Stimulated activated naive CD4-positive, alpha-beta T cell (primary cell): ENCODE data around the gene AUNIP.
A peak's percentile ranks its signal among the peaks of the same experiment; 100 is the strongest.

Source experiments
- DNase-seq, 6 experiments: peaks; one replicate each; lab custom pipeline; 2025; lab: John Stamatoyannopoulos, UW

Gene AUNIP

GRCh38 chr1:25858906-25859789 is at the start of gene AUNIP:
TSS of gene AUNIP (minus strand) at chr1:25859457. CDS start at chr1:25859357, 100 bp downstream.
- peak; percentile 80 to 90 (median 86) for DNase-seq

- DNase-seq = no peak
Observed at GRCh38 chr1:25909040-25909439, 49.8 kb upstream of the AUNIP start.

DNA sequence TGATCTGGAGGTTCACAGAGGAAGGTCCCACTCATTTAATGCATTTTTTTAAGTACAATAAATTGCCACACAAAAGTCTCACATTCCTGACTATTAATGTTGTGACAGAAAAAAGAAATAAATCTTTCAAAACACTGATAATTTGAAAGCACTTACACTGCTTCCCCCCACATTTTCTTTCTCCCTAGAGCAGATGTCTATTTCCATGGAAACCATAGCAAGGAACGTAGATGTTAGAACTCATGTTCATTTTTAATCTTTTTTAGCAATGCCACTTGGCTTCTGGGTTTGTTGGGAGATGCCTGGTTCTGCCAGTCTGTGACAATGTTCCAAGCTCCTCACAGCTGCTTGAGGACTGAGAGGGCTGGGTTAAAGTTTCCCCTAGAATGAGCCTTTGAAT is 48.9 kb upstream of the AUNIP start:
- no peak for DNase-seq

- no peak for DNase-seq
Observed at GRCh38 chr1:25907601-25908000, 48.3 kb upstream of the AUNIP start.

GRCh38 chr1:25906644-25907300 is 47.5 kb upstream of the AUNIP start:
- peak; percentile 13 to 63 (median 48) for DNase-seq

DNA sequence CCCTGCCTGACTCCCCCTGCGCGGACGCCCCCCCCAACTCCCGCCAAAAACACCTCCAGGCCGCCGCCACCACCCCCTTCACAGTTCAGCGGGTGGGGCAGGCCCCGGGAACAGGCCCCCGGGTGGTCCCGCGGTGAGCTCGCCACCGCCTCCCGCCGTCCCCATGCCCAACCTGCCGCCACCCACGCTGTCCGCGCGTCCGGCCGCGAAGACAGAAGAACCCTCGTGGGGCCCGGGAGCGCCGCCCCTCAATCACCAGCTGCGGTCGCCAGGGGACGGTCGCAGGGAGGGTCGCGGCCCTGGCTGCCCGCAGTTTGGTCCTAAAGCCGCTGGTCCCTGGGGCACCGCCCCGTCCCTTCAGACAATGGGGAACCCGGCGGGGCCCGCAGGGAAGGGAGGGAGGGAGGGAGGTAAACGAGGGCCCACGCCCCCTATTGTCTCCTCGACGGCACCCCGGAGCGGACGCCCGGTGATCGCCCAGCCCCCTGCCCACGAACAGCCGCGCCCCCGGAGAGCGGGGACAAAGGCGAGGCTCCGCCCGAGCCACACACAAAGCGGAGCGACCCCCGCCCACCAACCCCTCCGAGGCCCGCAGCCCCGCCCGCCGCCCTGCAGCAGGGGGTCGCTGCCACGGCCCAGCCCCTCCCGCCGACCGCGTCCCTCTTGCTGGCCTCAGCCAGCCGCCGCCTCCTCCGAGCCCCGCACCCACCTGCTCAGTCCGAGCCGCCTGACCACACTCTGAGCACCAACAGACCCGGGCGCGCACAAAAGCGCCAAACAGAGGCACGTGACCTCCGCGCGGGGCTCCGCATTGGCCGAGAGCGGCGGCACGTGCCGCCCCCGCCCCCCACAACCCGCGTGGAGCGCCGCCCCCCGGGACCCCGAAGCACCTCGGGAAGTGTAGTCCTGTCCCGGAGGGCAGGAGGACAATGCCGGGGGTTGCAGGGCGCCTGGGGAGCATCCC is 46.7 kb upstream of the AUNIP start, which contains the start of gene STMN1:
Gene STMN1 (minus strand): TSS at position 740 of the 964 bp plus-strand sequence. CDS start 1,743 bp downstream, outside the sequence.
- peak; percentile 69 to 88 (median 81) for DNase-seq

DNA sequence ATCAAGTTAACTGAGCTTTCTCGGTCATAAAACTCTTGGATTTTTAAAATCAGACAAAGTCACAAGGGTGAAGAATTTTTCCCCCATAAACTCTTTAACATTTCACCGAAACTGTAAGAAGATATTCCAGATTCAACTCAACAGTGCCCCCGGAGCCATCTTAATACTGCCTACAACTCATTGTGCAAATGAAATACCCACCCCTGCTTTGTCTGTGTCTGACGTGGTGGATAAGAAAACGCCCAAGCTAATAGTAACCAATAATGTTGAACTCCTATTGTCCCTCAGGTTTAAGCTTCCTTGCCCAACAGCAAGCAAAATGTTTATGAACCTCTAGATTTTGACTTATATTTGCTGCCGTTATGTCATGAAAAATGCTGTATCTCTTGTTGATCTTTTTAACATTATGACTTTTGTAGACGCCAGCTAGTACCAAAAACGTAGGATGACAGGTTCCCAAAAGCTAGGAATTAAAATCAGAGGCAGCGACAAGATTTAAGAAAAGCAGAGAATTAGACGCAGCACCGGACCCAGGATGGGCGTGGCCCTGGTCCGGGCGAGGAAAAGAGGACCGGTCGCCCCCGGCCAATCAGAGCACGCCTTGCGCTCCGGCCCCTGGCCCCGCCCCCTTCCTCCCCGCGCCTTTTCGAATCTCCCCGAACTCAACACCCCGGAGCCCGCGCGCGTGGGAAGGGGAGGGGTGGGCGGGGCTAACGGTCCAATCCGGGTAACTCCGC is 45.9 kb upstream of the AUNIP start:
- peak; percentile 73 to 93 (median 88) for DNase-seq

DNA sequence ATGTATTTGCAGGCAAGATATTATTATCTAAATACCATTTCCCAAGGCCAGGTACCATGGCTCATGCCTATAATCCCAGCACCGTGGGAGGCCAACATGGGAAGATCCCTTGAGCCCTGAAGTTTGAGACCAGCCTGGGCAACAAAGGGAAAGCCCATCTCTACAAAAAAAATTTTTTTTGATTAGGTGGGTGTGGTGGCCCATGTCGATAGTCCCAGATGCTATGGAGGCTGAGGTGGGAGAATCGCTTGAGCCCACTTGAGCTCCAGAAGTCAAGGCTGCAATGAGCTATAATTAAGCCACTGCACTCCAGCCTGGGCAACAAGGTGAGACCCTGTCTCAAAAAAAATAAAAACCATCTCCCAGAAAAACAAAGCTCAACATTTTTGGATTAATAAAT is 44.7 kb upstream of the AUNIP start:
- no peak for DNase-seq

GRCh38 chr1:25902462-25902861 is 43.2 kb upstream of the AUNIP start:
- DNase-seq = no peak

DNA sequence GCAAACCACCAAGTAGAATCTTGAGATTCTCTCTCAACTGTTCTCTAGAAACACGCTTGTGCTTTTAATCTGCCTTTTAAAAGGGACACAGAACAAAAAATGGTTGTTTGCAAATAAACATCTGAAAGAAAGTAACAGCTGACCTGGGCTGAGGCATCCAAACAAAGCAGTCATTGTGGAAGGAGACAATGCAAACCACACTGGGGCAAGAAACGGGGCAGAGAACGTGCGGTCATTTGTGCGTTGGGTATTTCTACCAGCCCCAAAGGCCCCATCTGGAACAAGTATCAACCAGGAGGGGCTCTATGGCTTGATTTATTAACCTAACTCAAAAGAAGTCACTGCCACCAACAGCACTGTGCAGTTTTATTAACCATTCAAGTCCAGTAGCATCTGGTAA is 41.0 kb upstream of the AUNIP start:
- DNase-seq = no peak

GRCh38 chr1:25899792-25900191 is 40.5 kb upstream of the AUNIP start:
- DNase-seq = no peak

DNA sequence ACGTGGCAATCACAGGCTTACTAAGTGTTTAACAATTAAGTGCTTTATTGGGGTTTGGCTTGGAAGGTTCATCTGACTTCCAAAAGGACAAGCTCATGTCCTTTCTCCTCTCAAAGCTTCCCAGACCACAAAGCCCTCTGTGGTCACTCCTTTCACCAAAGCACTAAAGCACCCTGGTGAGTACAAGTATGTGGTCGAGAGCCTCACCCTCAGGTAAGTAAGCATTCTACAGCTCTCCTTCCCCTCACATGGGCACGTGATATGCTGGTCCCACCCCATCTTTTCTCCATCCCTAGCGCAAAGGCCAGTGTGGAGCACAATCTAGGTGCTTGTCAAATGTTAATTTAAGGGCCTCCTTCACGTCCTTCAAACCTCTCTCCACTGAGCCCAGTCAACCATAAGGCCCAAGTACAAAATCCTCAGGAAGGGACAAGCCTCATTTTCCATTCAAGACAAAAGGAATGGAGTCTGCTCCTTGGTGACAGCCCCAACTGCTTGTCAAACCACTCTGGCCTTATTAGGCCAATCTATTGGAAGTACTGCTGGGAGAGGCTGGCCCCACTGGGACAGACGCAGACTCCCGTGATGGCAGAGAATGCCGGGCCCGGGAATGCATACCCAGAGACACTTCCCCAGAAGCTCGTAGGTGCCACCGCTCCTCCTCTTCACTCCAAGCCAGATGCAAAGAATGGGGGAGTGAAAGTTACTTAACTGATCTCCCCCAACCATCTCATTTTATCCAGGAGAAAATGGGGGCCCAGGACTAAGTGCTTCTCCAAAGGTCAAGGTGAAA is 39.2 kb upstream of the AUNIP start:
- DNase-seq = no peak

DNA sequence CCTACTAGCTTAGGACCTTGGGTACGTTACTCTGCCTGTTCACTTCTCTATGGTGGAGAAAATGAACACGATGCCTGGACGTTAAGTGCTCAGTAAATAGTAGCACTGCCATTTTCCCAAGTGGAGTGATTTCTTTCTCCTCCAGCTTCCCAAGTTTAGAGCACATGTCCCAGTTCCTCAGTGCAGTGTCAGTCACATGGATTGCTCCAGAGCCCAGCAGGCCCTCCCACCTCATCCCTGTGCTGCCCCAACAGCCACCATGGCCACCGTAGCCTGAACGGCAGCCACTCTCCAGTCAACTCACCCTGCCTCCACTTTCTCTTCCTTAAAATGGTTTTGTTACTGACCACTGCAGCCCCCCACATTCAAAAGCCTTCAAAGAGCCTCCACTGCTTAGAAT is 38.5 kb upstream of the AUNIP start:
- no peak for DNase-seq

DNA sequence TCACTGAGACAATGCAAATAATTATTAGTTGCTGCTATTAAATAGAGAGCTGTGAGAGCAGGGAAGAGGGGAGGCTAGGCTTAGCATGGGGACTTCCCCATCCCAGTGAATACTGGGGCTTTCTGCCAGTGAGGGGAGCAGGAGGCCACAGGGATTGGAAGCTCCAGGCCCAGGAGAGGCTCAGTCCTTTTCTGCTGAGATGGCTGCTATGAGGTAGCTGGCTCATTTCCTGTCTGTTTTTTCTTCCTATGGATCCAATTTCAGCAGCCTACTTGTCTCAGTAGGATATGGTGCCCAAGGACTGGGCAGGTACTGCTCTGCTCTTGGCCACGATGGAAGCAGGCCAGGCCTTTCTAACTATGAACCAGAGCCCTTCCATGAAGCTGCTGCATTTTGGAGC is 37.0 kb upstream of the AUNIP start:
- no peak for DNase-seq

DNA sequence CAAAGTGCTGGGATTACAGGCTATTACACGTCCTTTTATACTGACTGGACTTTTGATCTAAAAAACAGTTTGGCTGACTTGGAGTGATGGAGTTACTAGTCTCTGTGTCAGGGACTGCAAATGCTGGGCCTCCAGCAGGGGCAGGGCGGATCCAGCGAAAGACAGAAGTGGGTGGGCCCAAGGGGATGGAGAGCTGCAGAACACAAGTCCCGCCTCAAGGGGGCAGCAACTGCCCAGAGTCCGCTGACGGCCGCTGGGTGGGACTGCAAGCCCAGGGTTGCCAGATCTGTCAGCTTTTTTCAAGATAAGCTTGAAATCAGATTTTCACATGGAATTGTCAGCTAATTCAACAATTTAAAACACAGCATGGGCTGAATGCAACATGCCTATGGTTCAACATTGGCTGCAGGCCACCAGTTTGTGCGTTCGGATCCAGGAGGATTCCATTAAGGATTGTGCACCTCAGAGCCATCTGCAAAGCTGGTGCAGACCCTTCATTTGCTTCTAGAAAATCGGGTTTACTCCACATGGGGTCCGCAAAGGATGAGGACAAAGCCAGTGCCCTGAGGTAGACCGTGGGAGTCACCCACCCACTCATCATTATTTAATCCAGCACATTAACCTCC is 36.2 kb upstream of the AUNIP start:
- peak; percentile 82 to 94 (median 87) for DNase-seq

GRCh38 chr1:25893116-25893515 is 33.9 kb upstream of the AUNIP start:
- DNase-seq = no peak

DNA sequence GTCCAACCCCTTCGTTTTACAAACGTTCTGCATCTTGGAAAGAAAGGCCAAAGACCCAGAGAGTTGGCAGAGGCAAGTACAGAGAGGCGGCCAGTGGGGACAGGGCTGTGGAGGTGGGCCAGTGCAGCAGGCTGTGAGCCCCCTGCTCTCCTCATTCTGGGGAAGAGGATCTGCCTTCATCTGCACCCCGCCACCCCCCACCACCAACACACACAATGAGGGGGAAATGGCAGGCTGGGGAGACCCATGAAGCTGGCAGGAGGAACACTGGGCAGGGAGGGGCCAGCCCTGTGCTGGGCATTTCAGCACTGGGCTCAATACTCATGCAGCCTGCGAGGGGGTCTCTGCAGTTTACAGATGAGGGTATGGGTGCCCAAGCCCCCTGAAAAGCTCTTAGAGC is 32.3 kb upstream of the AUNIP start:
- no peak for DNase-seq

DNA sequence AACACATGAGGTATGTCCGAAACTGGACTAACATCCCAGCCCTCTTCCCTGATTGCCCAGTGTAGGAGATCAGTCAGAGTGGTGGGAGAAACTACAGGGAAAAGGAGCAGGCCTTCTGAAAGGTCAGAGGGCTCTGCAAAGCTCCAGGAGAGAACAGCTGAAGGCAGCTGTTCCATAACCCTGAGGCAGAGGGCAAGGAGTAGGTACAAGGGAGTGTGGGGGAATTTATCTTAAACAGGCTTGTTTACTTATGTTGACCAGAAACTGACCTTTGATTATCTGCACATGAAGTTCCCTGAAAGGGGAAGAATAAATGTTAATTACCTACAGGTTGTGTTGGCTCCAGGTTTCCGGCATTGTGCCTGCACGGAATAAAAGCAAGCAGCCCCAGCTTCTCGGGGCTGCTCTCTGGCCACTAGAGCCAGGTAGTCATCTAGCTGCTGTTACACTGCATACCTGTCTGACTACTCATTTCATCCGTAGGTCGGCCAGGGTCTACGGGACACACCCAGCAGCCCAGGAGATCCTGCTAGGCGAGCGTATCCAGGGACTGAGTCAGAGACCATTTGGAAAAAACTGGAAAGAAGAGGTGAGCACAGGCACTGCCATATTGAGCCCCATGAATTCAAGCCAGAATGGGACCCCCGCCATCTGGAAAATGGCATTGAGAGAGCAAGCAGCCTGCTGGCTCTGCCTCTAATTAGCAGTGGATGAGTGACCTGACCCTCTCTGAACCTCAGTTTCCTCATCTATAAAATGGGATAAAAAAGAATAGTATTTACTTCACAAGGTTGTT is 31.2 kb upstream of the AUNIP start:
- DNase-seq = no peak

GRCh38 chr1:25889470-25889869 is 30.2 kb upstream of the AUNIP start:
- DNase-seq = no peak
